Activated CD8-positive, alpha-beta memory T cell treated with anti-CD3 and anti-CD28 coated beads, Interleukin-2, amount 50 U/mL, for 24 hours (primary cell): ENCODE measurements around the gene PABPC1L.

Source experiments
- DNase-seq: peaks from one replicate; pipeline ENCODE4 v3.0.0-alpha.2; 2020; ENCODE audit errors: extremely low read depth

PABPC1L gene

DNA sequence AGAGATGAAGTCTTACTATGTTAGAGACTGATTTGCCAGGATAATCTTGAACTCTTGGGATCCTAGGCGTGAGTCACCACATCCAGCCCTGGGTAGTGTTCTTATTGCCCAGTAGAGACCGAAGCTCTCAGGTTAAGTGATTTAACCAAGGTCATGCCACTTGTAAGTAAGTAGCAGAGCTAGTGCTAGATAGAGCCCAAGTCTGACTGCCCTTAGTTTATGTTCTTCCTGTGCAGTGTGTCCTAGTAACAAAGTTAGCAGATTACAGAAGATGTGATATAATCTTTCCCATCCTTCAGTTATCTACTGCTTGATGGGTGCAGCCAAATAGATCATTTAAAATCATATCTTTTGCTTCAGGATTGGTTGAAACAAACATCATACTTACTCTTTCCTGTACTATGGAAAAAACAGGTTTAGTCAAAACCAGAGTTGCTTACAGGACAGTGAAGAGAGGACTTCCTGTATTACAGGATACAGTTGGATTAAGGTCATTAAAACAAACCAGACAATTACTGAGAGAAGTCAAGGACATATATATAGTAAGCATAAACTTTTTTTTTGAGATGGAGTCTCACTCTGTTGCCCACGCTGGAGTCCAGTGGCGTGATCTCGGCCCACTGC, 9.5 kb upstream of the PABPC1L start:
- no peak for DNase-seq

GRCh38 chr20:44901974-44902373, 7.9 kb upstream of the PABPC1L start:
- no peak for DNase-seq

DNA sequence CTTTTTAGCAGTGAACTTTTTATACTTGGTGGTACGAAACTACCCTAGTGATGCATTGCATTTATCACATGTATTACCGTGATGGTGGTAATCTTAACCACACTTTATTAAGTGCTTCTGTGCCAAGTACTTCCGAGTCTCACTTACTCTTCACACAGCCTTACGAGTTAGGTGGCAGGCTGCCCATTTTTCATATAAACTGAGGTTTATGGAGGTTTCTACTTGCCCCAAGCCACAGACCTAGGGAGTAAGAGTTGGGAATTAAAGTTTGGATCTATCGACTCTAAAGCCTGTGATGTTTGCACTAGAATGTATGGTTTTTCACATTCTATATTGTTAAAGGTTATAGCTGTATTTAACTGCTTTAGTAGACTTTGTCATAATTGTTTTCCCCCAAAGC, 5.5 kb upstream of the PABPC1L start:
- no peak for DNase-seq

DNA sequence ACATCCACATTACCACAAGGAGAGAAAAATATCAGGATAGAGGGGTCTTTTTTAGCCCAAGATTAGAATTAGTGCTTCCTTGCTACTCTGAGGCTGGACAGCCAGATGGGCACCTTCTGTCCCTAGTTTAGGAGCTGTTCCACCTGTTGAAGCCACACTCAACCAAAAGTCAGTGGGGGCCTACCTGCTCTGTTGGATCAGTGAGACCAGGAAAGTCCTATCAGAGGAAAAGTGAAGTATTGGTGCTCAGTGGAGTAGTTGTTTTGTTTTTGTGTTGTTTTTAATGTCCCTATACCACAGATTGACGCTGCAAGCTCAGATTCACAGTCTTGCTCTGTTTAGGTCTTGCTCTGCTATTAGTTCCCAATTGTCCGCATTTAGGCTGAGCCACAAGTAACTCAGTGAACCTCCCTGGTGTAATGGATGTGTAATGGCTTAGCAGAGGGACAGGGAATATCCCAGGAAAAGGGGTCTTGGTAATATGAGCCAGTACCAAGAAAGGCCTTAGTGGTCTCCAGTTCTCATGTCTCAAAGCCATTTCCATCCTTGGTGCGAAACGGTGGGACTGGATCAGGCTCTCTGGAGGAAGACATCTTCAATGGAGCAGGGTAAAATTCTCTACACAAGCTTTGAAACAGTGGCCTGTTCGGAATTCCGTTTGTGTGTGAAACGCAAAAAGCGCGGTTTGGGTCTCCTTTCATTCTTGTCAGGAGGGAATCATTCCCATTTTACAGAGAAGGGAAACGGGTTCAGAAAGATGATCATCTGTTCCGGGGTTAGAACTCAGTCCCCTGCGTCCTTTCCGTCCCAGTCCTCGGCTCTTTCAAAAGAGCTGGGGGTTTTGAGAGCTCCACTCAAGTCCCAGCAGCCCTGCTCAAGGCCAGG, 631 bp upstream of the PABPC1L start:
- no peak for DNase-seq

- DNase-seq: no peak
These were observed 916 bp downstream of the PABPC1L start for GRCh38 chr20:44910690-44911262.

DNA sequence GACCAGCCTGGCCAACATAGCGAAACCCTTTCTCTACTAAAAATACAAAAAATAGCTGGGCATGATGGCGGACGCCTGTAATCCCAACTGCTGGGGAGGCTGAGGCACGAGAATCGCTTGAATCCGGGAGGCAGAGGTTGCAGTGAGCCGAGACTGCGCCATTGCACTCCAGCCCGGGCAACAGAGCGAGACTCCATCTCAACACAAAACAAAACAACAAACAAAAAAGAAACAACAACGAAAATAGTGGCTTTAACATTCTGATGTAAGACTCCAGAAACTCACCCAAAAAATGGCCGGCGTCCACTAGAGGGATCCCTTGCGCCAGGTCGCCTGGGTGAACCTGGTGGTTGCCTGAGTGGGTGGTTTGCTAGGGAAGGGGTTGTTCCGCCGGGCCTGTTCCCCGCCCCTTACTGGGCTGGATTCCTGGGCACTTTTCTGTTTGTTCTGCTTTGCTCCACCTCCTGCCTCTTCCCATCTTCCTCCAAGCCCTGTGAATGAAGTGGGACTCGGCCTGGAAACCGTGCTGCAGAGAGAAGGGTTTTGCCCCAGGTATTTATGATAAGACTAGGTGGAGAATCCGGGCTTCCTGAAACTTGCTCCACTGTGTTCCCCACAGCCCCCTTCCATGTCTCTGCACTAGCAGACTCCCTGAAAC, 1.5 kb downstream of the PABPC1L start:
- DNase-seq: no peak

- DNase-seq: no peak
These were observed 2.3 kb downstream of the PABPC1L start for GRCh38 chr20:44912189-44912588.

GRCh38 chr20:44914924-44915323, 5.1 kb downstream of the PABPC1L start:
- DNase-seq: no peak

DNA sequence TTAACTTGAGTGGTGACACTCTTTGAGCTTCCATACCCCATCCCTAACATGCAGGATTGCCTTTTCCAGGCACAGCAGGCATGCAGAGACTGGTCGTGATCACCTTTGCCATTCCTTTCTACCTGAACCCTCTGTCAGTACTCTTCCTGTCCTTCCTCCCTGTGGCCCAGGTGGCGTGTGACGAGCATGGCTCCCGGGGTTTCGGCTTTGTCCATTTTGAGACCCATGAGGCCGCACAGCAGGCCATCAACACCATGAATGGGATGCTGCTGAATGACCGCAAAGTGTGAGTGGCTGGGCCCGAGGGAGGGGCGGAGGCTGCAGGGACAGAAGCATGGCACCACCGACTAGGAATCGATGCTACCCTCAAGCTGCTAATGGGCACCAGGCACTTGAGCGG, 6.7 kb downstream of the PABPC1L start:
- DNase-seq: no peak

DNA sequence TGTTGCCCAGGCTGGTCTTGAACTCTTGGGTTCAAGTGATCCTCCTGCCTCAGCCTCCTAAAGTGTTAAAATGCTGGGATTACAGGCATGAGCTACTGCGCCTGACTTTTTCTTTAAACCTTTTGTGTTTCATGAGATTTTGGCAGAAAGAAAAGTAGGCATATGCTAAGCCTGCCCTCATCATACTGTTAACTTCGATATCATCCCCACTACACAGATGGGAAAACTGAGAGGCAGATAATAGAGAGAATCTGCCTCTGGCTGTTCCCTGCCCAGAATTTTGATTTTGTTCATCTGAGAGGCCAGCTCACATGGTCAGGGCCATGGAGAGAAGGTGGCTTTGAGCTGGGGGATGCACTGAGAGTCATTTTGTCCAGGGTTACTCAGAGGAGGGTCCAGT, 7.5 kb downstream of the PABPC1L start:
- DNase-seq: no peak

- DNase-seq: no peak
These were observed 8.5 kb downstream of the PABPC1L start for GRCh38 chr20:44918342-44918741.

GRCh38 chr20:44918761-44919160, 8.9 kb downstream of the PABPC1L start:
- no peak for DNase-seq

GRCh38 chr20:44921447-44921846, 11.6 kb downstream of the PABPC1L start:
- no peak for DNase-seq

- no peak for DNase-seq
These were observed 14.7 kb downstream of the PABPC1L start for GRCh38 chr20:44924541-44924940.

DNA sequence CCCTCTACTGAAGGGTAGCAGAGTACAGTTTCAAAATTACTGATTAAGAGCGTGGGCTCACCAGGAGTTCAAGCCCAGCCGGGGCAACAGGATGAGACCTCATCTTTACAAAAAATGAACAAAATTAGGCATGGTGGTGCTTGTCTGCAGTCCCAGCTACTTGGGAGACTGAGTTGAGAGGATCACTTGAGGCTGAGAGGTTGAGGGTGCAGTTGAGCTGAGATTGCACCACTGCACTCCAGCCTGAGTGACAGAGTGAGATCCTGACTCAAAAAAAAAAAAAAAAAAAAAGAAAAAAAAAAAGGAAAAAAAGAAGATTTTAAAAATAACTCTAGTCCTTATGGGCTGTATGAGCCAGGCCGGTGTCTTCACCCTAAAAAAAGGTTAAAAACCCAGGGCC, 18.7 kb downstream of the PABPC1L start:
- no peak for DNase-seq

GRCh38 chr20:44930517-44931168, 20.8 kb downstream of the PABPC1L start:
- DNase-seq: no peak

DNA sequence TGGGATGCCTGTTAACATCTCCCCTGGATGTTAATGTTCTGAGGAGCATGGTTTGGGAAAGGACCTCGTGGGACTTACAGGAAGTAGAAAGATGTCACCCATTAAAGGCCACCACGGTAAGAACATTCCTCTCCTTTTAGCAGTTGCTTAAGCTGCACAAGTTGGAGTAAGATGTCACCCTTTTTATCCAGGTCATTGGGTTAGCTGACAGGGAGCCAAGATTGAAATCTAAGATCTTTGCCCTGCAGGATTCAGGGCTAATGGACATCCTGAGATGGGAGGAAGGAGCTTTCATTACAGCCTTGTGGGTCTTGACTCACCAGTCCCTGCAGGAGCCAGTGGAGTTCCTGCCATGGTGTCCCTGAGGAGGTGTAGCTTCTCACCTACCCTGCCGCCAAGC, 22.1 kb downstream of the PABPC1L start:
- DNase-seq: no peak

- DNase-seq: no peak
These were observed 23.1 kb downstream of the PABPC1L start for GRCh38 chr20:44932916-44933315.

DNA sequence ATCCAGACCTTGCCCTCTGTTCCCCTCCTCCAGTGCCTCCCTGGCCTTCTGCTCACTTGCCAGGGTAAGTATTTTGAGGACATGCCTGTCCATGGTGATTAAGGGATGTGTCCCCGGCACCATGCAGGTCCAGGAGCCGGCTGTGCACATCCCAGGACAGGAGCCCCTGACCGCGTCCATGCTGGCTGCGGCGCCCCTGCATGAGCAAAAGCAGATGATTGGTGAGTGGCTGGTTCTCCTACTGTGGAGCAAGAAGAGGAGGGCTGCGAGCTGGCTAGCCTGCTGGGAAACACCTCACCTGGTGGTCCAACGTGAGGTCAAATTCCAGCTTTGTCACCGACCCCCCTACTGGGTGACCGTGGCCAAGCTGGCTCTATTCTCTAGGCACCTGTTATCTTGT, 26.6 kb downstream of the PABPC1L start:
- no peak for DNase-seq

DNA sequence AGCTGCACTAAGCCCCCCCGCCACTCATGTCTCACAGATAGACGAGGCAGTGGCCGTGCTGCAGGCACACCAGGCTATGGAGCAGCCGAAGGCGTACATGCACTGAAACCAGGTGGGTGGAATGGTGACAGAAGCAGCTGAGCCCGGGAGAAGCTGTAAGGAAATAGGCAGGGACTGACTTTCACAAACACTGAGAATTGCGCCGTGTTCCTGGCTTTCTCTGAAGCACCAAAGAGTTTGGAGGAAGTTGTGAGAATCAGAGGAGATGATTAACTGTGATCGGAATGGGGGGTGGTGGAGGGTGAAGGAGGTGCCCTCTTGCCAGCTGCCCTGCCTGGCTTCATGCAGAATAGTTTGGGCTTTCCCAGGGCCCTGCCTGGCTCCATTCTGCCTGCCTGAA, 28.8 kb downstream of the PABPC1L start:
- DNase-seq: no peak

DNA sequence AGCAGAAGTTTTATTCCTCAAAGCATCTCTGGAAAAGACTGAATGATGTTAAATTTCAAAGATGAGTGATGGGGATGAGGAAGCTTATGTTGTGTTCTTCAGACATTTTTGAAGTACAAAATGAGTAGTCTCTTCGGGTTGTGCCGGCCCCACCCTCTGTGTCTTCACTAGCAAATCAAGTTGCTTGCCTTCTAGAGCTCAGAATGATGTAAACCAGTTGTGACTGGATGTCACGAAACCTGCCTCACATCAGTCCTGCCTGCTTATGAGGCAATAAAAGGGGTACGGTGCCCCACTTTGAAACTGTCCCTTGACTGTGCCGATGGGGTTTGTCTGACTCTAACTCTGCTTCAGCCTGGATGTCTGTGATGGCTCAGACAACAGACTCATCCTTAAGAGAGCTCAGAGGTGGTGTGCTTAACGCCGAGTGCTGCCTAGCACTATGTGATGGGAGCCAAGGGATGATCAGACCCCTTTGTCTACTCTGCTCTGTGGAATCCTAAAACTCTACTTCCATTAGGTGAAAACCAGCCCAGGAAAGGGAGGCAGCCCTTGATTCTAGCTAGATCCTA, 31.3 kb downstream of the PABPC1L start:
- no peak for DNase-seq
